Stomach (tissue), 9 donors: ENCODE data around the gene SLC23A1. TPM values are rescaled to one million over a fixed set of nuclear protein-coding genes. Genes with fewer than 3 reads are reported as not detected.

ENCODE experiments used
- DNase-seq, 2 donors: peaks; one replicate each; pipeline versions ENCODE4 v3.0.0 to v3.0.0-alpha.2; 2013 to 2019
- H3K27ac ChIP-seq, 5 donors: fragments of 200-600 bp in 4 of 5; sonication (generic) in 4 of 5; one replicate each; pipeline ENCODE4 v1.5.1; 2013 to 2019; ENCODE audit warnings: mild to moderate bottlenecking in 1 of 5, moderate library complexity in 1 of 5
- H3K27me3 ChIP-seq, 3 donors: fragments of 200-600 bp; sonication (generic); one replicate each; pipeline ENCODE4 v1.5.1; 2017 to 2019; ENCODE audit warnings: mixed run types in 1 of 3
- H3K36me3 ChIP-seq, 4 donors: fragments of 200-600 bp; sonication (generic); 1 replicate in 3 of 4; 2 replicates in 1 of 4; pipeline ENCODE4 v1.5.1; 2016 to 2019
- H3K4me1 ChIP-seq, 4 donors: fragments of 200-600 bp; sonication (generic); one replicate each; pipeline ENCODE4 v1.5.1; 2016 to 2019
- H3K4me3 ChIP-seq, 4 donors: fragments of 200-600 bp; sonication (generic) in 3 of 4; one replicate each; pipeline ENCODE4 v1.5.1; 2016 to 2019; ENCODE audit warnings: mild to moderate bottlenecking in 1 of 4
- H3K9me3 ChIP-seq, 4 donors: fragments of 200-600 bp; sonication (generic); one replicate each; pipeline ENCODE4 v1.5.1; 2016 to 2019
- CTCF ChIP-seq, 7 experiments: fragments of 450-650 bp in 4 of 7; fragments of 200-600 bp in 3 of 7; sonication (generic) in 3 of 7; IDR thresholded peaks; one replicate each; pipeline ENCODE4 v1.5.1; 2016 to 2019; ENCODE audit warnings: antibody characterized with exemption in 7 of 7, control low read depth in 2 of 7, mild to moderate bottlenecking in 1 of 7
- EP300 ChIP-seq: sonication (generic); formaldehyde crosslinking; IDR thresholded peaks from one replicate; pipeline ENCODE4 v1.6.1; 2017; ENCODE audit warnings: antibody characterized with exemption
- POLR2A ChIP-seq, 4 donors: fragments of 450-650 bp; IDR thresholded peaks; one replicate each; pipeline ENCODE4 v1.6.1; 2016; ENCODE audit warnings: antibody characterized with exemption in 4 of 4, control low read depth in 2 of 4, mild to moderate bottlenecking in 1 of 4, moderate library complexity in 1 of 4
- POLR2AphosphoS5 ChIP-seq, 3 donors: sonication (generic); formaldehyde crosslinking; IDR thresholded peaks; one replicate each; pipeline ENCODE4 v1.6.1; 2016; ENCODE audit warnings: antibody characterized with exemption in 3 of 3
- WGBS, 5 donors: extraction: QIAGEN DNeasy Blood & Tissue Kit in 3 of 5; methylation state at CpG; one replicate each; pipeline versions ENCODE4 v1.1.5 to v1.1.7; 2013 to 2018; 5-methylcytosine and 5-hydroxymethylcytosine counted together
- intact Hi-C: fragments of 100-400 bp; cut with DNase I; formaldehyde crosslinking; loops from one replicate; pipeline ENCODE4 v1.15.1; 2023; ENCODE audit warnings: low total_unique reads
- polyA plus RNA-seq, 3 donors: library from polyadenylated mRNA; stranded (reverse); fragments of 200-250 nt; gene quantifications; one replicate each; pipeline ENCODE4 v1.2.3, GENCODE V29; 2013
- total RNA-seq, 5 donors: library from RNA; depleted of rRNA; stranded (reverse); fragments of >200 nt; gene quantifications; one replicate each; pipeline versions ENCODE4 v1.1.0 to v1.2.3, GENCODE V29; 2014 to 2016
- donor health status: healthy with polysubstance abuse.
- donor health status: Bipolar disorder and iron deficiency.
- donor health status: healthy.

The SLC23A1 gene
- total and polyA plus RNA-seq, 8 donors, result 0.37 TPM; not detected in 7

- no peaks in the 10 kb centered on the region for H3K9me3 ChIP-seq
- H3K27ac ChIP-seq, result peak overlapping the region; percentile 85 to 93 (median 90)
- intact Hi-C loops, result no loop called here
- no peak for DNase-seq
- peaks cover 0 to 3% (median 0%) of the 10 kb centered on the region in 4 donors for H3K36me3 ChIP-seq
- H3K4me1 ChIP-seq, result peaks cover 10 to 17% (median 15%) of the 10 kb centered on the region in 4 donors
- 41 to 52% (median 48%) methylated on average over 5 of the region's 5 CpGs for WGBS, 5 donors
- H3K4me3 ChIP-seq, result peak overlapping the region; percentile 43 to 56 (median 48)
- no peaks in the 10 kb centered on the region for H3K27me3 ChIP-seq
- TF ChIP-seq POLR2A (IDR thresholded peaks at IDR 0.05) (no peak), EP300 (no peak), POLR2AphosphoS5 (IDR thresholded peaks at IDR 0.05) (no peak), CTCF (IDR thresholded peaks at IDR 0.05) (no peak)
These were observed 21.4 kb upstream of the SLC23A1 start for GRCh38 chr5:139404484-139404840.

GRCh38 chr5:139403787-139404483, 20.8 kb upstream of the SLC23A1 start, which contains the start of gene SPATA24:
Gene SPATA24, minus strand, starts transcription at chr5:139404089. Its CDS starts 29 bp downstream, at chr5:139404060.
- Histone ChIP-seq H3K36me3 (peaks cover 0 to 3% (median 0%) of the 10 kb centered on the region in 4 donors), H3K27me3 (no peaks in the 10 kb centered on the region), H3K27ac (peak within 1 kb of the TSS; percentile 85 to 93 (median 90)), H3K9me3 (no peaks in the 10 kb centered on the region), H3K4me3 (peak within 1 kb of the TSS; percentile 43 to 56 (median 48)), H3K4me1 (peaks cover 10 to 16% (median 15%) of the 10 kb centered on the region in 4 donors)
- no peak for TF ChIP-seq CTCF (IDR thresholded peaks at IDR 0.05)
- peak; percentile 28 to 82 (median 46) for TF ChIP-seq POLR2AphosphoS5 (IDR thresholded peaks at IDR 0.05)
- WGBS, 5 donors, result 0 to 2% (median 0%) methylated on average over 11 to 41 of the region's 41 CpGs
- peak; percentile 97 to 99 for DNase-seq
- intact Hi-C loops, result no loop called here

- peaks cover 0 to 3% (median 0%) of the 10 kb centered on the region in 4 donors for H3K36me3 ChIP-seq
- no peaks in the 10 kb centered on the region for H3K9me3 ChIP-seq
- H3K4me3 ChIP-seq, result peak overlapping the region; percentile 43 to 56 (median 48)
- TF ChIP-seq POLR2A (IDR thresholded peaks at IDR 0.05) (no peak), POLR2AphosphoS5 (IDR thresholded peaks at IDR 0.05) (no peak), EP300 (no peak), CTCF (IDR thresholded peaks at IDR 0.05) (no peak)
- peaks cover 10 to 16% (median 15%) of the 10 kb centered on the region in 4 donors for H3K4me1 ChIP-seq
- DNase-seq, result no peak
- intact Hi-C loops, result no loop called here
- peak overlapping the region; percentile 85 to 93 (median 90) for H3K27ac ChIP-seq
- WGBS, 5 donors, result 7 to 18% (median 14%) methylated on average over 6 to 7 of the region's 7 CpGs
- H3K27me3 ChIP-seq, result no peaks in the 10 kb centered on the region
These were observed 20.3 kb upstream of the SLC23A1 start for GRCh38 chr5:139403418-139403786.

- Histone ChIP-seq H3K4me3 (no peak overlapping the region), H3K9me3 (no peaks in the 10 kb centered on the region), H3K36me3 (peaks cover 0 to 3% (median 0%) of the 10 kb centered on the region in 4 donors), H3K27ac (peak overlapping the region in 2 of 5 donors; percentile 89 to 90), H3K4me1 (peaks cover 10 to 16% (median 15%) of the 10 kb centered on the region in 4 donors), H3K27me3 (no peaks in the 10 kb centered on the region)
- intact Hi-C loops, result no loop called here
- peak in 2 of 7 experiments; percentile 16 to 31 for TF ChIP-seq CTCF (IDR thresholded peaks at IDR 0.05)
- no peak for TF ChIP-seq POLR2AphosphoS5 (IDR thresholded peaks at IDR 0.05)
- WGBS, 5 donors, result 70 to 76% (median 71%) methylated on average over 7 of the region's 7 CpGs
- peak in 1 of 2 donors; percentile 47 for DNase-seq
These were observed 19.6 kb upstream of the SLC23A1 start for GRCh38 chr5:139402561-139403158.
